PC-3 (cell line): ENCODE results near the gene PSMB7. TPM values are rescaled to one million over a fixed set of nuclear protein-coding genes. Genes with fewer than 3 reads are reported as not detected.

Source experiments
- ATAC-seq: fragments of 200-7000 bp; cut with Tn5 transposase; 2 replicates; pipeline ENCODE4 v1.9.1; 2020; ENCODE audit warnings: mild to moderate bottlenecking, moderate library complexity
- BruUV-seq: library from RNA; stranded (reverse); fragments of 400-500 nt; replicated peaks from 2 replicates; lab custom pipeline; 2021; lab: Mats Ljungman, UMichigan
- CTCF ChIA-PET: fragments of 300-600 bp; sonication (Branson Sonifier 250); formaldehyde crosslinking; loops from one replicate; lab custom pipeline; 2022; ENCODE audit warnings: antibody characterized with exemption; lab: Charles Lee
- POLR2A ChIA-PET: fragments of 300-600 bp; sonication (Branson Sonifier 250); formaldehyde crosslinking; loops from one replicate; lab custom pipeline; 2022; ENCODE audit warnings: antibody characterized with exemption; ENCODE audit not compliant: unreplicated experiment; lab: Charles Lee
- DNase-seq: peaks from one replicate; pipeline ENCODE4 v3.0.0-alpha.2; 2015
- H2AFZ ChIP-seq: fragments of 300-600 bp; sonication (generic); 2 replicates; pipeline ENCODE4 v1.6.0; 2016; ENCODE audit warnings: antibody characterized with exemption, low read length
- H3F3A ChIP-seq: fragments of 300-600 bp; sonication (generic); one replicate; pipeline ENCODE4 v1.6.0; 2017; ENCODE audit warnings: antibody characterized with exemption, low read length, control low read depth, mild to moderate bottlenecking; ENCODE audit not compliant: unreplicated experiment
- H3K27ac ChIP-seq: fragments of 300-600 bp; sonication (generic); 2 replicates; pipeline ENCODE4 v1.5.1; 2016; ENCODE audit warnings: mild to moderate bottlenecking, low read length
- H3K27me3 ChIP-seq: fragments of 300-600 bp; sonication (generic); 2 replicates; pipeline ENCODE4 v1.6.1; 2016; ENCODE audit warnings: low read length, mixed read lengths
- H3K36me3 ChIP-seq: fragments of 300-600 bp; sonication (generic); 2 replicates; pipeline ENCODE4 v1.6.1; 2016; ENCODE audit warnings: low read depth, mixed run types, low read length, mixed read lengths
- H3K4me1 ChIP-seq: fragments of 300-600 bp; sonication (generic); 2 replicates; pipeline ENCODE4 v1.5.1; 2016; ENCODE audit warnings: low read length; ENCODE audit not compliant: insufficient read depth
- H3K4me2 ChIP-seq: fragments of 300-600 bp; sonication (generic); 2 replicates; pipeline ENCODE4 v1.6.0; 2016; ENCODE audit warnings: low read length
- H3K4me3 ChIP-seq: fragments of 300-600 bp; sonication (generic); 2 replicates; pipeline ENCODE4 v1.5.1; 2016; ENCODE audit warnings: mild to moderate bottlenecking, low read length, mixed read lengths
- H3K79me2 ChIP-seq: fragments of 300-600 bp; sonication (generic); 2 replicates; pipeline ENCODE4 v1.6.1; 2017; ENCODE audit warnings: low read length, mixed read lengths
- H3K9ac ChIP-seq: fragments of 300-600 bp; sonication (generic); 2 replicates; pipeline ENCODE4 v1.6.0; 2016; ENCODE audit warnings: mild to moderate bottlenecking, low read length
- H3K9me2 ChIP-seq: fragments of 300-600 bp; sonication (generic); replicated peaks from 2 replicates; pipeline ENCODE4 v1.6.1; 2016; ENCODE audit warnings: mixed run types, low read length, mixed read lengths
- H3K9me3 ChIP-seq: fragments of 300-600 bp; sonication (generic); 2 replicates; pipeline ENCODE4 v1.6.1; 2016; ENCODE audit warnings: low read length, mixed read lengths
- H4K20me1 ChIP-seq: fragments of 300-600 bp; sonication (generic); 2 replicates; pipeline ENCODE4 v1.6.1; 2016; ENCODE audit warnings: low read length, mixed read lengths
- EZH2 ChIP-seq: fragments of 300-600 bp; sonication (generic); IDR thresholded peaks from one replicate; pipeline ENCODE4 v1.6.1; 2017; ENCODE audit warnings: antibody characterized with exemption, mild to moderate bottlenecking, low read length; ENCODE audit not compliant: unreplicated experiment
- EZH2phosphoT487 ChIP-seq: fragments of 300-600 bp; sonication (generic); IDR thresholded peaks from 2 replicates; pipeline ENCODE4 v1.6.1; 2018; ENCODE audit warnings: mild to moderate bottlenecking, antibody characterized with exemption, low read length, borderline replicate concordance
- intact Hi-C: fragments of 100-400 bp; cut with micrococcal nuclease; formaldehyde crosslinking; loops from 2 replicates; pipeline ENCODE4 v1.9.0; 2023
- total RNA-seq: library from RNA; depleted of rRNA; stranded (reverse); fragments of >200 nt; gene quantifications from 2 replicates; pipeline ENCODE4 v1.2.3, GENCODE V29; 2014
- TF ChIP-seq, protein P1 (sequence below): fragments of 300-600 bp; sonication (generic); conservative IDR thresholded peaks from 2 replicates; pipeline ENCODE4 v1.5.1; 2017; ENCODE audit warnings: antibody characterized with exemption, low read depth, mild to moderate bottlenecking, low read length

The PSMB7 gene
- total RNA-seq, 1 experiment from 2014 or later: 372 TPM

- POLR2A ChIA-PET: no interaction called here
- peaks cover 50% of the 10 kb centered on the region for H4K20me1 ChIP-seq
- BruUV-seq: no TSS peak
- H3K27me3 ChIP-seq: no peaks in the 10 kb centered on the region
- peak; percentile 37; the same call in 1 of the 2 replicates for ATAC-seq
- no peaks in the 10 kb centered on the region for H3K9me2 ChIP-seq
- no peak overlapping the region for H3K4me2 ChIP-seq
- no peaks in the 10 kb centered on the region for H3K9me3 ChIP-seq
- peaks cover 98% of the 10 kb centered on the region for H3K79me2 ChIP-seq
- no peak overlapping the region for H3K27ac ChIP-seq
- 0 out of 2 replicates have a peak, but pooled peaks cover 4% of the 10 kb centered on the region for H3K4me1 ChIP-seq
- H3K4me3 ChIP-seq: no peak overlapping the region
- no peak overlapping the region for H2AFZ ChIP-seq
- intact Hi-C loops: no loop called here
- TF ChIP-seq EZH2phosphoT487 (no peak), EZH2 (no peak)
- TF ChIP-seq, protein P1, sequence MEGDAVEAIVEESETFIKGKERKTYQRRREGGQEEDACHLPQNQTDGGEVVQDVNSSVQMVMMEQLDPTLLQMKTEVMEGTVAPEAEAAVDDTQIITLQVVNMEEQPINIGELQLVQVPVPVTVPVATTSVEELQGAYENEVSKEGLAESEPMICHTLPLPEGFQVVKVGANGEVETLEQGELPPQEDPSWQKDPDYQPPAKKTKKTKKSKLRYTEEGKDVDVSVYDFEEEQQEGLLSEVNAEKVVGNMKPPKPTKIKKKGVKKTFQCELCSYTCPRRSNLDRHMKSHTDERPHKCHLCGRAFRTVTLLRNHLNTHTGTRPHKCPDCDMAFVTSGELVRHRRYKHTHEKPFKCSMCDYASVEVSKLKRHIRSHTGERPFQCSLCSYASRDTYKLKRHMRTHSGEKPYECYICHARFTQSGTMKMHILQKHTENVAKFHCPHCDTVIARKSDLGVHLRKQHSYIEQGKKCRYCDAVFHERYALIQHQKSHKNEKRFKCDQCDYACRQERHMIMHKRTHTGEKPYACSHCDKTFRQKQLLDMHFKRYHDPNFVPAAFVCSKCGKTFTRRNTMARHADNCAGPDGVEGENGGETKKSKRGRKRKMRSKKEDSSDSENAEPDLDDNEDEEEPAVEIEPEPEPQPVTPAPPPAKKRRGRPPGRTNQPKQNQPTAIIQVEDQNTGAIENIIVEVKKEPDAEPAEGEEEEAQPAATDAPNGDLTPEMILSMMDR: no peak
- no peak overlapping the region for H3K9ac ChIP-seq
- H3F3A ChIP-seq: no peaks in the 10 kb centered on the region
- CTCF ChIA-PET: no interaction called here
- DNase-seq: peak; percentile 30
- H3K36me3 ChIP-seq: no peaks in the 10 kb centered on the region; the same call in 1 of the 2 replicates
Observed at GRCh38 chr9:124366476-124367220, 48.6 kb downstream of the PSMB7 start.

GRCh38 chr9:124365036-124365435, 50.2 kb downstream of the PSMB7 start:
- TF ChIP-seq EZH2: no peak
- TF ChIP-seq EZH2phosphoT487: no peak
- TF ChIP-seq, protein P1: no peak
- no peaks in the 10 kb centered on the region for H3K9me3 ChIP-seq
- H4K20me1 ChIP-seq: peaks cover 55% of the 10 kb centered on the region
- ChIA-PET POLR2A (no interaction called here), CTCF (no interaction called here)
- H3K36me3 ChIP-seq: no peaks in the 10 kb centered on the region; the same call in 1 of the 2 replicates
- 0 out of 2 replicates have a peak, but pooled peaks cover 4% of the 10 kb centered on the region for H3K4me1 ChIP-seq
- H3K4me2 ChIP-seq: no peak overlapping the region
- H3K79me2 ChIP-seq: peaks cover 98% of the 10 kb centered on the region
- no peak overlapping the region for H3K4me3 ChIP-seq
- no peak overlapping the region for H3K9ac ChIP-seq
- ATAC-seq (no peak), DNase-seq (no peak)
- intact Hi-C loops: no loop called here
- no TSS peak for BruUV-seq
- H2AFZ ChIP-seq: no peak overlapping the region
- no peak overlapping the region for H3K27ac ChIP-seq
- no peaks in the 10 kb centered on the region for H3K9me2 ChIP-seq
- no peaks in the 10 kb centered on the region for H3F3A ChIP-seq
- no peaks in the 10 kb centered on the region for H3K27me3 ChIP-seq

DNA sequence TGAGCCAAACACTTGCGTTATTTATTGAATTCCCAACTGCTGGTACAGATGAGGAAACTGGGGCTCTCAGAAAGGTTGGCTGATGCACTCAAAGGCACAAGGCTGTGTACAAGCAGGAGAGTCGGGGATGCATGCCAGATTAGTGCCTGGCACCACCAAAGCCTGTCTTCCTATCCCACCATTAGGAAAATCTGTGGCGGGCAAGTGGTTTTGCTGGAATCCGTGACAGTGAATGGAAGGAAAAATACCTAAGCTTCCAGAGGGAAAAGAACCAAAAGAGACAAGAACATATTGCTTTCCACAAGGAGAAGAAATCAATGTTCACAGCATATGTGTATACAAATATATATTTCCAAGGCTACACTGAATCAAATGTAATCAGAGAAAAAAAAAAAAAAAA, 51.1 kb downstream of the PSMB7 start:
- no peak overlapping the region for H3K9ac ChIP-seq
- H4K20me1 ChIP-seq: peaks cover 56% of the 10 kb centered on the region
- ChIA-PET POLR2A (no interaction called here), CTCF (no interaction called here)
- no peak for DNase-seq
- no peak overlapping the region for H3K27ac ChIP-seq
- H3K4me1 ChIP-seq: 0 out of 2 replicates have a peak, but pooled peaks cover 4% of the 10 kb centered on the region
- no peaks in the 10 kb centered on the region; the same call in 1 of the 2 replicates for H3K36me3 ChIP-seq
- no TSS peak for BruUV-seq
- no peaks in the 10 kb centered on the region for H3K27me3 ChIP-seq
- H3K79me2 ChIP-seq: peaks cover 98% of the 10 kb centered on the region
- H3K9me2 ChIP-seq: no peaks in the 10 kb centered on the region
- H3K4me3 ChIP-seq: no peak overlapping the region
- H3K4me2 ChIP-seq: no peak overlapping the region
- H2AFZ ChIP-seq: no peak overlapping the region
- intact Hi-C loops: no loop called here
- no peak for ATAC-seq
- no peaks in the 10 kb centered on the region for H3K9me3 ChIP-seq
- H3F3A ChIP-seq: no peaks in the 10 kb centered on the region
- no peak for TF ChIP-seq EZH2phosphoT487
- no peak for TF ChIP-seq EZH2
- TF ChIP-seq, protein P1: no peak
